Measurements from ENCODE around the gene OR13A1. TPM values are rescaled to one million over a fixed set of nuclear protein-coding genes. Genes with fewer than 3 reads are reported as not detected.
"Not testable (repeated sequence)": the region's sequence is repeated elsewhere in the genome, so short reads cannot be mapped to it uniquely, and the experiment has no call there.

The OR13A1 gene, protein sequence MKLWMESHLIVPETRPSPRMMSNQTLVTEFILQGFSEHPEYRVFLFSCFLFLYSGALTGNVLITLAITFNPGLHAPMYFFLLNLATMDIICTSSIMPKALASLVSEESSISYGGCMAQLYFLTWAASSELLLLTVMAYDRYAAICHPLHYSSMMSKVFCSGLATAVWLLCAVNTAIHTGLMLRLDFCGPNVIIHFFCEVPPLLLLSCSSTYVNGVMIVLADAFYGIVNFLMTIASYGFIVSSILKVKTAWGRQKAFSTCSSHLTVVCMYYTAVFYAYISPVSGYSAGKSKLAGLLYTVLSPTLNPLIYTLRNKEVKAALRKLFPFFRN
- polyA plus RNA-seq (ENCODE audit: insufficient read length): not detected

DNA sequence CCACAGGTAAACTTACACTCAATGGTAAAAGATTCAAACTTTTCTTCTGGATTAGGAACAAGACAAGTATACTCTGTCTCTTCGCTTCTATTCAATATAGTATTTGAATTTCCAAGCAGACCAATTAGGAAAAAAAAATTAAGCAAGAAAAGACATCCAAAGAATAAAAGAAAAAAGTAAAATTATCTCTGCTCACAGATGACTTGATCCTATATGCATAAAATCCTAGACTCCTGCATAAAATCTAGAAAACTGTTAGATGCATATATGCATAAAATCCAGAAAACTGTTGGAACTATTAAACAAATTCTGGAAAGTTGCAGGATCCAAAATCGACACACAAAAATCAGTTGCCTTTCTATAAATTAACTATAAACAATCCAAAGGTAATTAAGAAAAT, at the start of gene OR13A1:
OR13A1 (minus strand) TSS at position 101 of the 400 bp plus-strand sequence. CDS start 11,186 bp downstream, outside the sequence.
- DNase-seq (ENCODE audit: low read depth): no peak

DNA sequence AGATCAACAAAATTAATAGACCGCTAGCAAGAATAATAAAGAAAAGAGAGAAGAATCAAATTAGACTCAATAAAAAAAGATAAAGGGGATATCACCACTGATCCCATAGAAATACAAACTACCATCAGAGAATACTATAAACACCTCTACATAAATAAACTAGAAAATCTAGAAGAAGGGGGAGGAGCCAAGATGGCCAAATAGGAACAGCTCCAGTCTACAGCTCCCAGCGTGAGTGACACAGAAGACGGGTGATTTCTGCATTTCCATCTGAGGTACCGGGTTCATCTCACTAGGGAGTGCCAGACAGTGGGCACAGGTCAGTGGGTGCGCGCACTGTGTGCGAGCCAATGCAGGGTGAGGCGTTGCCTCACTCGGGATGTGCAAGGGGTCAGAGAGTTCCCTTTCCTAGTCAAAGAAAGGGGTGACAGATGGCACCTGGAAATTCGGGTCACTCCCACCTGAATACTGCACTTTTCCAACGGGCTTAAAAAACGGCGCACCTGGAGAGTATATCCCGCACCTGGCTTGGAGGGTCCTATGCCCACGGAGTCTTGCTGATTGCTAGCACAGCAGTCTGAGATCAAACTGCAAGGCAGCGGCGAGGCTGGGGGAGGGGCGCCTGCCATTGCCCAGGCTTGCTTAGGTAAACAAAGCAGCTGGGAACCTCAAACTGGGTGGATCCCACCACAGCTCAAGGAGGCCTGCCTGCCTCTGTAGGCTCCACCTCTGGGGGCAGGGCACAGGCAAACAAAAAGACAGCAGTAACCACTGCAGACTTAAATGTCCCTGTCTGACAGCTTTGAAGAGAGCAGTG, 46.8 kb upstream of the OR13A1 start:
- not testable (repeated sequence) for DNase-seq (ENCODE audit: low read depth)

DNA sequence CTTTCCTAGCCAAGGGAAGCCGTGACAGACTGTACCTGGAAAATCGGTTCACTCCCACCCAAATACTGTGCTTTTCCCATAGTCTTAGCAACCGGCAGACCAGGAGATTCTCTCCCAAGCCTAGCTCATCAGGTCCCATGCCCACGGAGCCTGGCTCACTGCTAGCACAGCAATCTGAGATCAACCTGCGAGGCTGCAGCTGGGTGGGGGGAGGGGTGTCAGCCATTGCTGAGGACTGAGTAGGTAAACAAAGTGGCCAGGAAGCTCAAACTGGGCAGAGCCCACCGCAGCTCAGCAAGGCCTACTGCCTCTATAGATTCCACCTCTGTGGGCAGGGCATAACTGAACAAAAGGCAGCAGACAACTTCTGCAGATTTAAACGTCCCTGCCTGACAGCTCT, 43.6 kb upstream of the OR13A1 start:
- DNase-seq (ENCODE audit: low read depth): not testable (repeated sequence)

DNA sequence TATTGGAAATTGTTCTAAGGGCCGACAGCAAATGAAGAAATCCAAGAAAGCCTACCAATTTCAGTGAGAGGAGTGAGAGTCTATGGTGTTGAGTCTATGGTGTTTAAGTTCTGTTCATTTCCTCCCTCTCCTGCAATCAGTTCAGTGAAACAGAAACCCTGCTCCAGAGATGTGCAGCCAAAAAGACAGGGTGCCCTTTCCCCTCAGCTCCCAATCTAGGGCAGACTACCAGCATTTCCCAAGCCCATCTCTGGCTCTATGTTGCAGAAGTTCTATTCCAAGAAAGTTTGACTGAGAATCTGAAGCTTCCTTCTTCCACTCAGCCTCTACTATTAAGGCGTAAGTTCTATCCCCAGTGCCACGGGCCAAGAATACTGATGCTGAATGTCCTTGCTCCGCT, 40.1 kb upstream of the OR13A1 start:
- no peak for DNase-seq (ENCODE audit: low read depth)

DNA sequence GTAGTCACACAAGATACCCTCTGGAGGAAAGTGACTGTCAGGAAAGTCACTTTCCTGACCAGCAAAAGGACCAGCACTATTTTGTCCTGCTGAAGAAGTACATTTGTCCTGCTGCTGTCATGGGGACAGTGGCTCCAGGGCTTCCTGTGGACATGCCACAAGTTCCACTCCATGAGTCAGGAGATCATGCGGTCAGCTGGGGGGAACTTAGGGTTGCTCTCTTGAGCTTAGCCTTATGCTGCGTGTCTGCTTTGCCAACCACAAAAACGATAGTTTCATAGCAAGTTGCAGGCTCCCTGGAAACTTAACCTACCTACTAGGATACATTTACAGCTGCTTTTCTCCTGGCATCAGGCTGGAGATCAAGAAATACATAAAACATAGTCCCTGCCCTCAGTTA, 38.9 kb upstream of the OR13A1 start:
- no peak for DNase-seq (ENCODE audit: low read depth)

DNA sequence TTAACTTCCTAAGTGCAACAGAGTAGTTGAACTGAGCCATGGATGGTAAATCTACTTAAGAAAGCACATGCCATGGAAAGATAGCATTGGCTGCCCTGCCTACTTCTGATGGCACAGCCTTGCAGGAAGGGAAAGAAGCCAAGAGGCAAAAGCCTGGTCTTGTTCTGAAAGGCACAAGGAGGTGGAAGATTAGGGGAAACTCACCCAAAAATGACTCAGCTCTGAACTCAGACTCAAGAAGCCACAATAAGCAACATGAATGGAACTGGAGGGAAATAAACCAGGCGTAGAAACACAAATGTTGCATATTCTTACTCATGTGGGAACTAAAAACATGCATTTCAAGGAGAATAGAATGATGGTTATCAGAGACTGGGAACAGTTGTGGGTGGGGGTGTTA, 37.8 kb upstream of the OR13A1 start:
- DNase-seq (ENCODE audit: low read depth): no peak

DNA sequence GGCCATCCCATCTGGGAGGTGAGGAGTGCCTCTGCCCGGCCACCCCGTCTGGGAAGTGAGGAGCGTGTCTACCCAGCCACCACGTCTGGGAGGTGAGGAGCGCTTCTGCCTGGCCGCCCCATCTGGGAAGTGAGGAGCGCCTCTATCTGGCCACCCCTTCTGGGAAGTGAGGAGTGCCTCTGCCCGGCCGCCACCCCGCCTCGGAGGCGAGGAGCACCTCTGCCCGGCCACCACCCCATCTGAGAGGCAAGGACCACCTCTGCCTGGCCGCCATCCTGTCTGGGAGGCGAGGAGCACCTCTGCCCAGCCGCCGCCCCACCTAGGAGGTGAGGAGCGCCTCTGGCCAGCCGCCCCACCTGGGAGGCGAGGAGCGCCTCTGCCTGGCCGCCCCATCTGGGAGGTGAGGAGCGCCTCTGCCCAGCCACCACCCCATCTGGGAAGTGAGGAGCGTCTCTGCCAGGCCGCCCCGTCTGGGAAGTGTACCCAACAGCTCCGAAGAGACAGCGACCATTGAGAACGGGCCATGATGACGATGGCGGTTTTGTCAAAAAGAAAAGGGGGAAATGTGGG, 32.9 kb upstream of the OR13A1 start:
- not testable (repeated sequence) for DNase-seq (ENCODE audit: low read depth)

DNA sequence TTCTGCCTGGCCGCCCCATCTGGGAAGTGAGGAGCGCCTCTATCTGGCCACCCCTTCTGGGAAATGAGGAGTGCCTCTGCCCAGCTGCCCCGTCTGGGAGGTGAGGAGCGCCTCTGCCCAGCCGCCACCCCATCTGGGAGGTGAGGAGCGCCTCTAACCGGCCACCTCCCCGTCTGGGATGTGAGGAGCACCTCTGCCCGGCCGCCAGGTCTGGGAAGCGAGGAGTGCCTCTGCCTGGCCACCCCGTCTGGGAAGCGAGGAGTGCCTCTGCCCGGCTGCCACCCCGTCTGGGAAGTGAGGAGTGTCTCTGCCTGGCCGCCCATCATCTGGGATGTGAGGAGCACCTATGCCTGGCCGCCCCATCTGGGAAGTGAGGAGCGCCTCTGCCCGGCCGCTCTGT, 32.1 kb upstream of the OR13A1 start:
- not testable (repeated sequence) for DNase-seq (ENCODE audit: low read depth)

DNA sequence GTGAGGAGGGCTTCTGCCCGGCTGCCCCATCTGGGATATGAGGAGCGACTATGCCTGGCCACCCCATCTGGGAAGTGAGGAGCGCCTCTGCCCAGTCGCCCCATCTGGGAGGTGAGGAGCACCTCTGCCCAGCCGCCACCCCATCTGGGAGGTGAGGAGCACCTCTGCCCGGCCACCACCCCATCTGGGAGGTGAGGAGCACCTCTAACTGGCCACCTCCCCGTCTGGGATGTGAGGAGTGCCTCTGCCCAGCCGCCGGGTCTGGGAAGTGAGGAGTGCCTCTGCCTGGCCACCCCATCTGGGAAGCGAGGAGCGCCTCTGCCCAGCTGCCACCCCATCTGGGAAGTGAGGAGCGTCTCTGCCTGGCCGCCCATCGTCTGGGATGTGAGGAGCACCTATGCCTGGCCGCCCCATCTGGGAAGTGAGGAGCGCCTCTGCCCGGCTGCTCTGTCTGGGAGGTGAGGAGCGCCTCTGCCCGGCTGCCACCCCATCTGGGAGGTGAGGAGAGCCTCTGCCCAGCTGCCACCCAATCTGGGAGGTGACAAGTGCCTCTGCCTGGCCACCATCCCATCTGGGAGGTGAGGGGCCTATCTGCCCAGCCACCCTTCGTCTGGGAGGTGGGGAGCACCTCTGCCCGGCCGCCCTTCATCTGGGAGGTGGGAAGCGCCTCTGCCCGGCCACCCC, 31.4 kb upstream of the OR13A1 start:
- not testable (repeated sequence) for DNase-seq (ENCODE audit: low read depth)

DNA sequence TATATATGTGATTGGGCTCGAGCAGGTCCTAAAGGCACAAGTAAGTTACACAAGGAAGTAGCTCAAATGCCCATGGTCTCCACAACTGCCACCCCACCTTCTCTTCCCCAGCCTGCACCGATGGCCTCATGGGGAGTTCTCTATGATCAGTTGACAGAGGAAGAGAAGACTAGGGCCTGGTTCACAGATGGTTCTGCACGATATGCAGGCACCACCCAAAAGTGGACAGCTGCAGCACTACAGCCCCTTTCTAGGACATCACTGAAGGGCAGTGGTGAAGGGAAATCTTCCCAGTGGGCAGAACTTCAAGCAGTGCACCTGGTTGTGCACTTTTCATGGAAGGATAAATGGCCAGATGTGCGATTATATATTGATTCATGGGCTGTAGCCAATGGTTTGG, 25.0 kb upstream of the OR13A1 start:
- not testable (repeated sequence) for DNase-seq (ENCODE audit: low read depth)

DNA sequence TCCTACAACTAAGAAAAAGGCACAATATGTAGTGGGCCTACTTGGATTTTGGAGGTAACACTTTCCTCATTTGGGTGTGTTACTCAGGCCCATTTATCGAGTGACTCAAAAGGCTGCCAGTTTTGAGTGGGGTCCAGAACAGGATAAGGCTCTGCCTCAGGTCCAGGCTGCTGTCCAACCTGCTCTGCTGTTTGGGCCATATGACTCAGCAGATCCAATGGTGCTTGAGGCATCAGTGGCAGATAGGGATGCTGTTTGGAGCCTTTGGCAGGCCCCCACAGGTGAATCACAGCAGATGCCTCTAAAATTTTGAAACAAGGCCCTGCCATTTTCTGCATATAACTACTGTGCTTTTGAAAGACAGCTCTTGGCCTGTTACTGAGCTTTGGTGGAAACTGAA, 24.5 kb upstream of the OR13A1 start:
- no peak for DNase-seq (ENCODE audit: low read depth)

DNA sequence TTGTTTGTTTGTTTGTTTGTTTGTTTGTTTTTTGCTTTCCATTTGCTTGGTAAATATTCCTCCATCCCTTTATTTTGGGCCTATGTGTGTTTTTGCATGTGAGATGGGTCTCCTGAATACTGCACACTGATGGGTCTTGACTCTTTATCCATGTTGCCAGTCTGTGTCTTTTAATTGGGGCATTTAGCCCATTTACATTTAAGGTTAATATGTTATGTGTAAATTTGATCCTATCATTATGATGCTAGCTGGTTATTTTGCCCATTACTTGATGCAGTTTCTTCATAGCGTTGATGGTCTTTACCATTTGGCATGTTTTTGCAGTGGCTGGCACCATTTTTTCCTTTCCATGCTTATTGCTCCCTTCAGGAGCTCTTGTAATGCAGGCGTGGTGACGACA, 16.4 kb upstream of the OR13A1 start:
- DNase-seq (ENCODE audit: low read depth): not testable (repeated sequence)

DNA sequence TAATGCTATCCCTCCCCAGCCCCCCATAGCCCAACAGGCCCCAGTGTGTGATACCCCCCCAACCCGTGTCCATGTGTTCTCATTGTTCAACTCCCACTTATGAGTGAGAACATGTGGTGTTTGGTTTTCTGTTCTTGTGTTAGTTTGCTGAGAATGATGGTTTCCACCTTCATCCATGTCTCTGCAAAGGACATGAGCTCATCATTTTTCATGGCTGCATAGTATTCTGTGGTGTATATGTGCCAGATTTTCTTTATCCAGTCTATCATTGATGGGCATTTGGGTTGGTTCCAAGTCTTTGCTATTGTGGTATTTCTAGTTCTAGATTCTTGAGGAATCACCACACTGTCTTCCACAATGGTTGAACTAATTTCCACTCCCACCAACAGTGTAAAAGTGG, 11.5 kb upstream of the OR13A1 start:
- not testable (repeated sequence) for DNase-seq (ENCODE audit: low read depth)

DNA sequence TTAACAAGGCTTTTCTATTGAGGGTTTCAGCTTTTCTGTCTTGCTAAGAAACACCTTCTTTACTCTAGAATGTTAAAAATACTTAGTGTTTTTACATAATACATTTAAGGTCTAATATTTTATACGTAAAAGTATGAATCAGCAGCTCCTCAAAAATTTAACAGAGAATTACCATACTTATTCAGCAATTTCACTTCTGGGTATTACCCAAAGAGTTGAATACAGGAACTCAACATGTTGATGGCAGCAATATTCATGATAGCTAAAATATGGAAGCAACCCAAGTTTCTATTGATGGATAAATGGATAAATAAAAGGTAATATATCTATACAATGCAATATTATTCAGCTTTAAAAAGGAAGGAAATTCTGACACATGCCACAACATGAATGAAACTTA, 9.7 kb upstream of the OR13A1 start:
- no peak for DNase-seq (ENCODE audit: low read depth)

DNA sequence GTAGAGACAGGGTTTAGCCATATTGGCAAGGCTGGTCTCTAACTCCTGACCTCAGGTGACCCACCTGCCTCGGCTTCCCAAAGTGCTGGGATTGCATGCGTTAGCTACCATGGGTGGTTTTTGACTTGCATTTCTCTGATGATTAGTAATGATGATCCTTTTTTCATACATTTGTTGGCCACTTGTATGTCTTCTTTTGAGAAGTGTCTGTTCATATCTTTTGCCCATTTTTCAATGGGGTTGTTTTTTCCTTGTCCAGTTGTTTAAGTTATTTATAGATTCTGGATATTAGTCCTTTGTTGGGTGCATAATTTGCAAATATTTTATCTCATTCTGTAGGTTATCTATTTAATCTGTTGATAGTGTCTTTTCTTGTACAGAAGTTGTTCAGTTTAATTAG, 4.3 kb upstream of the OR13A1 start:
- DNase-seq (ENCODE audit: low read depth): no peak

DNA sequence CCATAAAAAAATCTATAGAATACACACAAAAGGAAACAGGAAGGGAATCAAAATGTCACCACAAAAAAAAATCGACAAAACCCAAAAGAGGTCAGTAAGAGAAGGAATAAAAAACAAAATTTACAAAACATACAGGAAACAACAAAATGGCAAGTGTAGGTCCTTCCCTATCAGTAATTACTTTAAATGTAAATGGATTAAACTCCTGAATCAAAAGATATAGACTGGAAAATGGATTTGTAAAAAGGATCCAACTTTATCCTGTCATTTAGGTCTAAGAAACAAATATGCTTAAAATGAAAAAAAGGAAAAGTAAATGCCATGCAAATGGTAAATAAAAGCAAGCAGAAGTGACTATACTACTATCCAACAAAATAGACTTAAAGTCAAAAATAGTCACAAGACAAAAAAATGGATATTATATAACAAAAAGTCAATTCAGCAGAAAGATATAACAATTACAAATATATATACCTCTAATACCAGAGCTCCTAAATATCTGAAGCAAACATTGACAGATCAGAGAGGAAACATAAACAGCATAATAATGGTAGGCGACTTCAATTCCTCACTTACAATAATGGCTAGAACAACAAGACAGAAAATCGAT, 2.0 kb downstream of the OR13A1 start:
- no peak for DNase-seq (ENCODE audit: low read depth)

DNA sequence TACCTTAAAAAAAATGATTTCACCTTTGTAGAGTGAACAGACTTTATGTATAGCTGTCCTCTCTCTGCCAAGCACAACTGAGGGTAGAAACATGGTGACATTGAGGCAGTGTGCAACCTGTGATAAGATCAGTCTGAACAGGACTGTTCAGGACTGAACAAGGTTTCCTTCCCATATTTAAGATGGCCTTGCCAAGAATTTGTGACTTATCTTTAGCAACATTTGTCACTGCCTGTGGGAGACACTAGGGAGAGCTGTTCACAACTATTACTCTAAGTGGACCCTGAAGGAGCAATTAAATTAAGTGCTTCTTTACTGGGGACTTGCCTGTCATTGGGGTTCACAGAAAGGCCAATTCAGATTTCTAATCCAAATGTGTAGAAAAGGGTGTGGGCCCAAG, 6.7 kb downstream of the OR13A1 start:
- DNase-seq (ENCODE audit: low read depth): no peak

DNA sequence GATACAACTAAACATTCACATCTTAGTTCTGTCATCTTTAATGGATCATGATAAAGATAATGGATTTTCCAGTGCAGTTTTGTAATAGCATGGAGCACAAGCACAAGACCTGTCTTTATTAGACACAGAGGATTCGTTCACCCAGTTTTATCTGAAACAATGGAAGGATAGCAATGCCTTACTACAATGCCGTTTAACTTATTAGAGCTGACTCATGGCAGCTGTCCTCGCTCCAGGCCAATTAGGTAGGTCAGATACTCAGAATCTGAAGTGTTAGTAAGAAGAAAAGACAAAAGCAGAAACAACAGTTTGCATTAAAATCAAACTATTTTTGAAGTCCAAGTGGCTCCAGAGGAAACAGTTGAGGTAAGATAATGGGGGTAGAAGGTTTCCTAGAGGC, 12.8 kb downstream of the OR13A1 start:
- no peak for DNase-seq (ENCODE audit: low read depth)

DNA sequence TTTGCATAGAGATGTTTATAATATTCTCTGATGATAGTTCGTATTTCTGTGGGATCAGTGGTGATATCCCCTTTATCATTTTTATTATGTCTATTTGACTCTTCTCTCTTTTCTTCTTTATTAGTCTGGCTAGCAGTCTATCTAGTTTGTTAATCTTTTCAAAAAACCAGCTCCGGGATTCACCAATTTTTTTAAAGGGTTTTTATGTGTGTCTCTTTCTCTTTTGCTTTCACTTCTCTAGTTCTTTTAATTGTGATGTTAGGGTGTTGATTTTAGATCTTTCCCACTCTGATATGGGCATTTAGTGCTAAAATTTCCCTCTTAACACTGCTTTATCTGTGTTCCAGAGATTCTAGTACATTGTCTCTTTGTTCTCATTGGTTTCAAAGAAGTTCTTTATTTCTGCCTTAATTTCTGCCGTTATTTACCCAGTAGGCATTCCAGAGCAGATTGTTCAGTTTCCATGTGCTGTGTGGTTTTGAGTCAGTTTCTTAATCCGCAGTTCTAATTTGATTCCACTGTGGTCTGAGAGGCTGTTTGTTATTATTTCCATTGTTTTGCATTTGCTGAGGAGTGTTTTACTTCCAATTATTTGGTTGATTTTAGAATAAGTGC, 17.0 kb downstream of the OR13A1 start:
- DNase-seq (ENCODE audit: low read depth): not testable (repeated sequence)

DNA sequence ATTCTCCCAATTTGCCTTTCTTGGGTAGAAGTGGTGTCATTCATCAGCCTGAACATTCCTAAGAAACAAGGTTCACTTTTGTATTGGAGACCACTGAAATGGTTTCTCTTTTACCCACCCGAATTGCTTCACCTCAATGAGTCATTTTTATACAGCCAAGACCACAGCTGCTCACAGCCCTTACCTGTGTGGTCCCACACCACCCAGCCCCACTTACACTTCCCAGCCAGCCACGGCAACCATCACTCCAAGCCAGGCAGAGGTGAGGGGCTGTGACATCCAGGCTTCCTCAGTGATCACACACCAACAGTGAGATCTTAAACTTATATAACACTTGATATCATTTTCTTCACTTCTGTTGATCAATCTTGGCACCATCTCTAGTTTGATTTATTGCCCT, 20.7 kb downstream of the OR13A1 start:
- DNase-seq (ENCODE audit: low read depth): no peak

DNA sequence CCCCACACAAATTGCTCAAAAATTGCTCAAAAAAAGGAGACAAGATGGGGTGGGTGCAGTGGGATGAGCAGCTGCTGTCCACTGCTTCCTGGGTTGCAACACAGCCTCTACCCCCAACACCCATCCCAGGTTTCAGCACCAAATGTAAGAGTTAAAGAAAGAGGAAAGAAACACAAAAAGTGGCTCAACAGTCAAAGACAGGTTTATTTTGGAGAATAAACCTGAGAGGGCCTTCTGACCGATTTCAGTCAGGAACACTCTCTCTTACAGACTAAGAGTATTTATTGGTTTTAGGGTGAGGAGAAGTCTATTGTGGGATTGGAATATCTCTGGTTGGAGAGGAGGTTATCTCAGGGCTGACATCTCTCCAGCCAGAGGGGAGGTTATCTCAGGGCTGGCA, 28.4 kb downstream of the OR13A1 start:
- DNase-seq (ENCODE audit: low read depth): no peak
